Heart right ventricle (tissue), 16 donors: Measurements from ENCODE around the gene HFE. TPM values are rescaled to one million over a fixed set of nuclear protein-coding genes. Genes with fewer than 3 reads are reported as not detected.

Experiments
- ATAC-seq, 8 donors: fragments of 200-7000 bp; cut with Tn5 transposase; one replicate each; pipeline ENCODE4 v1.9.1; 2020; ENCODE audit warnings: mild to moderate bottlenecking in 8 of 8, moderate library complexity in 8 of 8, moderate number of reproducible peaks in 1 of 8
- DNase-seq, 2 donors: peaks; one replicate each; pipeline ENCODE4 v3.0.0-alpha.2; 2020
- H3K27ac ChIP-seq, 10 donors: fragments of 200-600 bp; sonication (generic) in 2 of 10; one replicate each; pipeline versions ENCODE4 v1.5.0 to v1.8.0; 2020 to 2022; ENCODE audit warnings: mild to moderate bottlenecking in 3 of 10
- H3K27me3 ChIP-seq, 7 donors: fragments of 200-600 bp; one replicate each; pipeline ENCODE4 v1.8.0; 2021 to 2022; ENCODE audit warnings: mild to moderate bottlenecking in 2 of 7
- H3K36me3 ChIP-seq, 9 donors: fragments of 200-600 bp; sonication (generic) in 1 of 9; one replicate each; pipeline versions ENCODE4 v1.5.0 to v1.8.0; 2020 to 2022; ENCODE audit warnings: mild to moderate bottlenecking in 2 of 9
- H3K4me1 ChIP-seq, 9 donors: fragments of 200-600 bp; sonication (generic) in 1 of 9; one replicate each; pipeline versions ENCODE4 v1.5.0 to v1.8.0; 2020 to 2022; ENCODE audit warnings: mild to moderate bottlenecking in 4 of 9
- H3K4me3 ChIP-seq, 10 donors: fragments of 200-600 bp; sonication (generic) in 2 of 10; one replicate each; pipeline versions ENCODE4 v1.5.0 to v1.8.0; 2020 to 2022; ENCODE audit warnings: mild to moderate bottlenecking in 7 of 10, moderate library complexity in 2 of 10
- H3K9me3 ChIP-seq, 11 donors: fragments of 200-600 bp in 10 of 11; sonication (generic) in 2 of 11; one replicate each; pipeline versions ENCODE4 v1.5.0 to v1.8.0; 2013 to 2022; ENCODE audit warnings: mild to moderate bottlenecking in 2 of 11, control low read depth in 1 of 11, moderate library complexity in 1 of 11
- WGBS, 2 donors: extraction: QIAGEN DNeasy Blood & Tissue Kit; methylation state at CpG; one replicate each; pipeline ENCODE4 v1.1.7; 2013; ENCODE audit warnings: inconsistent platforms in 1 of 2; 5-methylcytosine and 5-hydroxymethylcytosine counted together
- intact Hi-C, 10 donors: fragments of 100-400 bp; cut with DNase I; formaldehyde crosslinking; loops; one replicate each; pipeline versions ENCODE4 v1.11.1 to v1.14.2; 2022
- polyA plus RNA-seq, 2 donors: library from polyadenylated mRNA; stranded (reverse); fragments of 200-250 nt; gene quantifications; one replicate each; pipeline ENCODE4 v1.2.3, GENCODE V29; 2013
- total RNA-seq, 10 donors: library from RNA; stranded (reverse); fragmentation: NEBNext Ultra II Directional in 3 of 10; extraction: Animal tissue kit (Norgen Biotek cat#: 25700) in 3 of 10; gene quantifications; one replicate each; pipeline versions ENCODE4 v1.2.1 to v1.2.4, GENCODE V29; 2021 to 2023
- TF ChIP-seq, protein P1 (sequence below), 9 donors: fragments of 200-600 bp; sonication (generic) in 2 of 9; IDR thresholded peaks; one replicate each; pipeline versions ENCODE4 v1.5.0 to v1.8.0; 2021 to 2022; ENCODE audit warnings: antibody characterized with exemption in 9 of 9, mild to moderate bottlenecking in 5 of 9, moderate library complexity in 1 of 9
- donor health status: Arrhythmogenic right ventricular cardiomyopathy.
- donor health status: ischemic (EF 13 %, LVEDD 7.1; RV severe dilation, severe dysfunction).
- donor health status: healthy with polysubstance abuse.
- donor health status: DM: no; HTN: yes; CAD: no.
- donor health status: DM: no; HTN: no; CAD: no.
- donor health status: ischemic (EF 25% LVEDD 6.9; RV normal size, moderate dysfunction).
- donor health status: ischemic (EF 25% LVEDD 5.7; RV mildly dilated, moderate dysfunction).
- donor health status: healthy.
- donor health status: DM: yes; HTN: yes; CAD: no.
- donor health status: Ischemic cardiomyopathy.
- donor health status: ischemic (EF 35%, LVEDD 5.7; RV mildly dilated, moderate dysfunction).
- donor health status: nonischemic (EF 11% LVEDD 7.7; RV severe dilation, severe dysfunction).
- donor health status: DM: yes; HTN: yes; CAD: no.
- donor health status: PGD.
- donor health status: ischemic (EF 29% LVEDD 5.4; RV normal size, mild dysfunction).
- donor health status: nonischemic (EF 23%, LVEDD 6.1; RV moderate dilation, normal function).

Gene HFE
- total and polyA plus RNA-seq, 12 donors, result 1.4 to 7.7 (median 3.9) TPM

DNA sequence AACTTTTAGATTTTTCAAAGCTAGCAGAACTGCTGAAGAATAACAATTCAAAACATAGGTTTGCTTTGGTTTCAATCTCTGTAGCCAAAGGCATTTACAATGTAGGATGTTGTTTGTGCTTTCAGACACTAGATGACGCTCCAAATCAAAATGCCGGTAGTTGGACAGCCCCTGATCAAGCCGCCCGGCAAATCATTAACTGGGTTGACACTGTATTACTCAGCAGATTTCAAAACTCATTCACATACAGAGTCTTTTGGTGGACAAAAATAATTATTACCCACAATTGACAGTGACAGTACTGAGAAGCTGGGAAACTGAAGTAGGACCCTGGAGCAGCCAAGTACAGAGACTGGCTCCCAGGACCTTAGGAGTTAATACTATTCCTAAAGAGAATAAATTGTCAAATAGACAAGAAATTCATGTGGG, 21.3 kb upstream of the HFE start:
- TF ChIP-seq, protein P1, sequence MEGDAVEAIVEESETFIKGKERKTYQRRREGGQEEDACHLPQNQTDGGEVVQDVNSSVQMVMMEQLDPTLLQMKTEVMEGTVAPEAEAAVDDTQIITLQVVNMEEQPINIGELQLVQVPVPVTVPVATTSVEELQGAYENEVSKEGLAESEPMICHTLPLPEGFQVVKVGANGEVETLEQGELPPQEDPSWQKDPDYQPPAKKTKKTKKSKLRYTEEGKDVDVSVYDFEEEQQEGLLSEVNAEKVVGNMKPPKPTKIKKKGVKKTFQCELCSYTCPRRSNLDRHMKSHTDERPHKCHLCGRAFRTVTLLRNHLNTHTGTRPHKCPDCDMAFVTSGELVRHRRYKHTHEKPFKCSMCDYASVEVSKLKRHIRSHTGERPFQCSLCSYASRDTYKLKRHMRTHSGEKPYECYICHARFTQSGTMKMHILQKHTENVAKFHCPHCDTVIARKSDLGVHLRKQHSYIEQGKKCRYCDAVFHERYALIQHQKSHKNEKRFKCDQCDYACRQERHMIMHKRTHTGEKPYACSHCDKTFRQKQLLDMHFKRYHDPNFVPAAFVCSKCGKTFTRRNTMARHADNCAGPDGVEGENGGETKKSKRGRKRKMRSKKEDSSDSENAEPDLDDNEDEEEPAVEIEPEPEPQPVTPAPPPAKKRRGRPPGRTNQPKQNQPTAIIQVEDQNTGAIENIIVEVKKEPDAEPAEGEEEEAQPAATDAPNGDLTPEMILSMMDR (IDR thresholded peaks at IDR 0.05), result peak; percentile 77 to 93 (median 88)
- H3K4me1 ChIP-seq, result peaks cover 0 to 13% (median 3%) of the 10 kb centered on the region in 9 donors
- intact Hi-C loops, result loop anchor here in 9 of 10 donors (1.0 to 2.0 kb wide), 3 partner anchors 31 to 35 kb away; no protein-coding TSS in a partner anchor
- ATAC-seq, result peak; percentile 78 to 94 (median 90)
- no peaks in the 10 kb centered on the region for H3K9me3 ChIP-seq
- H3K4me3 ChIP-seq, result no peak overlapping the region
- H3K27ac ChIP-seq, result peak overlapping the region in 1 of 10 donors; percentile 40
- peak in 1 of 2 donors; percentile 62 for DNase-seq
- WGBS, 2 donors, result 0% methylated on average over 4 of the region's 4 CpGs
- no peaks in the 10 kb centered on the region for H3K36me3 ChIP-seq
- peaks cover 0 to 7% (median 0%) of the 10 kb centered on the region in 7 donors for H3K27me3 ChIP-seq

DNA sequence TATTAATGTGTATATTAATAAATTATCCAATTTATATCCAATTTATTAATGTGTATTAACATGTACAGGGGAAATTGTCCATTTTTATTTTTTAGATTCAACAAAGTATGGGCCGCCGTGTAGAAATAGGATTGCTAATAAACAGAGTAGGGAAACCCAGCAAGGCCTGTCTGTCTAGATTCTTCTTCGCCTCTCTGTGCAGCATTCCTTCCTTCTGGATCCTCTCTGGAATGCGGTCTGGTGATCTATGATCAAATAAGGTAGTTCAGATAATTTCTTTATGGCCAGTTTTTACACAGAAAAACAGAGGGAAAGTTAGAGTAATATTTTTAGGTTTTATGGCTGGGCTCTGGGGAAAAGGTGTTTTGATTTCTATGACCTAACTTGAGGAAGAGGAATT, 19.9 kb upstream of the HFE start:
- H3K4me3 ChIP-seq, result no peak overlapping the region
- TF ChIP-seq, protein P1 (IDR thresholded peaks at IDR 0.05), result no peak
- no peaks in the 10 kb centered on the region for H3K36me3 ChIP-seq
- H3K4me1 ChIP-seq, result peaks cover 0 to 18% (median 3%) of the 10 kb centered on the region in 9 donors
- 64 to 76% methylated on average over 4 of the region's 4 CpGs for WGBS, 2 donors
- peaks cover 0 to 7% (median 0%) of the 10 kb centered on the region in 7 donors for H3K27me3 ChIP-seq
- no peak for ATAC-seq
- H3K9me3 ChIP-seq, result no peaks in the 10 kb centered on the region
- H3K27ac ChIP-seq, result no peak overlapping the region
- intact Hi-C loops, result loop anchor here in 1 of 10 donors (2.0 kb wide), 1 partner anchor 29 kb away; no protein-coding TSS in a partner anchor
- no peak for DNase-seq

DNA sequence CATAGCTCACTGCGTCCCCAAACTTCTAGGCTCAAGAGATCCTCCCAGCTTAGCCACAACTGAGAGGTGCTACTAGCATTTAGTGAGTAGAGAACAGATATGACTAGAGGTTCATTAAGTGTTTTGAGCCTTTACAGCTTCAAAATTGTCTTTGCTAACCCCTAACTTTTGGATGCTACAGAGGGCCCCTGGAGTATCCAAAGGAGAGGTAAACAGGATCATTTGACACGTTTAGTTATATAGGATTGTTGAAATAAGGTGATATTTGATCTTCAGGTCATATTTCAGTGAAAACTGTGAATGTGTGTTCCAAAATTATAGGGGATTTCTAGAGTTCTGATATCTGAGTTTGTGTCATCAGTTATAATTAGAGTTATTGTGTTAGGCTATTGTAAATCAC, 19.2 kb upstream of the HFE start:
- no peak for ATAC-seq
- Histone ChIP-seq H3K4me3 (no peak overlapping the region), H3K27me3 (peaks cover 0 to 4% (median 0%) of the 10 kb centered on the region in 7 donors), H3K9me3 (no peaks in the 10 kb centered on the region), H3K36me3 (no peaks in the 10 kb centered on the region), H3K27ac (no peak overlapping the region), H3K4me1 (peaks cover 0 to 18% (median 3%) of the 10 kb centered on the region in 9 donors)
- TF ChIP-seq, protein P1 (IDR thresholded peaks at IDR 0.05), result no peak
- intact Hi-C loops, result no loop called here
- DNase-seq, result no peak
- 78 to 79% methylated on average over 2 of the region's 2 CpGs for whole genome bisulfite sequencing, 2 donors

DNA sequence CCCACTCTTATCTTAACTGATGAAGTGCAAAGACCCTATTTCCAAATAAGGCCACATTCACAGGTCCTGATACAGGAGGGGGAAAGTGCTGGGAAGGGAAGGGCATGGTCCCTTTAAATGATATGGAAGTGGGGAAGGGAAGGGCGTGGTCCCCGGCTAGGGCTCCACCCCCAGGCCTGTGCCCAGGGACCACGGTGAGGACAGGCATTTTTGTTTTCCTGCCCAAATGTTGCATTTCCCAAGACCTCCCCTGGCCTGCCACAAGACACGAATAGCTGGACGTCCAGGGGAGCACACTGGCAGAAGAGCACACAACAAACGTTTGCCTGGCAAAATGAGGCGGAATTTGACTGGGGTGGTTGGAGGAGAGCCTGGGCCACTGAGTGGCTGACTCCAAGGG, 16.1 kb upstream of the HFE start:
- peak in 2 of 8 donors; percentile 22 to 42 for ATAC-seq
- no peaks in the 10 kb centered on the region for H3K27me3 ChIP-seq
- H3K4me1 ChIP-seq, result peaks cover 0 to 10% (median 0%) of the 10 kb centered on the region in 9 donors
- H3K4me3 ChIP-seq, result no peak overlapping the region
- 35% methylated on average over 7 of the region's 7 CpGs for WGBS, 2 donors
- H3K36me3 ChIP-seq, result no peaks in the 10 kb centered on the region
- no peak for DNase-seq
- no peak overlapping the region for H3K27ac ChIP-seq
- intact Hi-C loops, result no loop called here
- H3K9me3 ChIP-seq, result no peaks in the 10 kb centered on the region
- TF ChIP-seq, protein P1 (IDR thresholded peaks at IDR 0.05), result no peak
